Urothelium cell line (cell line): ENCODE results near the gene GALNS.
"Not testable (repeated sequence)": the region's sequence is repeated elsewhere in the genome, so short reads cannot be mapped to it uniquely, and the experiment has no call there.

ENCODE experiments used
- DNase-seq: peaks from one replicate; pipeline ENCODE4 v3.0.0; 2011; ENCODE audit warnings: low spot score, mixed read lengths
- FAIRE-seq: peaks from 2 replicates; lab custom pipeline; 2011; peaks lifted over from hg19 to GRCh38; lab: Jason Lieb, UNC

GALNS gene

GRCh38 chr16:88856828-88857727, at the start of gene GALNS, which contains the start of gene TRAPPC2L:
Gene GALNS (minus strand): TSS chr16:88856947. CDS start chr16:88856877, 70 bp downstream.
Gene TRAPPC2L (plus strand): TSS chr16:88857127. CDS start chr16:88857151, 24 bp downstream.
- peak; percentile 99 for FAIRE-seq
- peak; percentile 100 for DNase-seq

GRCh38 chr16:88906020-88906419, 49.3 kb upstream of the GALNS start:
- DNase-seq: no peak
- FAIRE-seq: no peak

DNA sequence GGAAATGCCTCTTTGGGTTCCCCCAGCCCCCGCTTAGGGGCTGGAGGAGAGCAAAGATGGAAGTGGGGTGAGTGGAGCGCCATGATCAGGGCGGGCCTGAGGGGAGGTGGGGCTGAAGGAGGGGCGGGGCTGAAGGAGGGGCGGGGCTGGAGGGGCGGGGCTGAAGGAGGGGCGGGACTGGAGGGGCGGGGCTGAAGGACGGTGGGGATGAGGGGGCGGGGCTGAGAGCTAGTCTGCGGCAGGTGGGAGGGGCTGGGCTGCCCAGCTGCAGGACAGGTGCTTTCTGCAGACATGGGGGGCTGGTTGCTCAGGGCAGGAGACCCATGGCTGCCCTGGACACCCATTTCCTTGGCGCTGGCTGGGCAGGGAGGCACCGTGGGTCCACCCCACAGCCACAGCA, 48.8 kb upstream of the GALNS start:
- DNase-seq: peak; percentile 55

GRCh38 chr16:88904676-88905365, 48.1 kb upstream of the GALNS start:
- DNase-seq: no peak
- FAIRE-seq: no peak

More for the DNA sequence above, 48.8 kb upstream of the GALNS start:
- no peak for FAIRE-seq

DNA sequence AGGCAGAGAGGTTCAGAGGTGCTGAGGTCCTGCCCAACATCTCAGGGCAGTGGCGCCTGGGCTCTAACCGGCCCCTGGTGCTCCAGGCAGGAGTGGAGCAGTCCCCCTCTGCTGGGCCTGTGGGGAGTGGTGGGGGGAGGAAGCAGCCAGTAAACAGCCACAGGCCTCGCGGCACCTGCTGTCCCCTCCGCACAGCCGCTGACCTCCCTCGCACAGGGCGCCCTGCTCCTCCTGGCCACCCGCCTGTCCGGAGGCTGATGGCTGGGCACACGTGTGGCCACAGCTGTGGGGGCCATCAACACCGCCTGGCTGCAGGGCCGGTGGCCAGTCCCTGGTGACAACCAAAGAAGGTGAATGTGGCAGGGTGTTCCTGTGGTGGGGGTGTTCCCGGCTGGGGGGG, 46.5 kb upstream of the GALNS start:
- no peak for DNase-seq
- no peak for FAIRE-seq

GRCh38 chr16:88902744-88903143, 46.0 kb upstream of the GALNS start:
- FAIRE-seq: no peak
- no peak for DNase-seq

DNA sequence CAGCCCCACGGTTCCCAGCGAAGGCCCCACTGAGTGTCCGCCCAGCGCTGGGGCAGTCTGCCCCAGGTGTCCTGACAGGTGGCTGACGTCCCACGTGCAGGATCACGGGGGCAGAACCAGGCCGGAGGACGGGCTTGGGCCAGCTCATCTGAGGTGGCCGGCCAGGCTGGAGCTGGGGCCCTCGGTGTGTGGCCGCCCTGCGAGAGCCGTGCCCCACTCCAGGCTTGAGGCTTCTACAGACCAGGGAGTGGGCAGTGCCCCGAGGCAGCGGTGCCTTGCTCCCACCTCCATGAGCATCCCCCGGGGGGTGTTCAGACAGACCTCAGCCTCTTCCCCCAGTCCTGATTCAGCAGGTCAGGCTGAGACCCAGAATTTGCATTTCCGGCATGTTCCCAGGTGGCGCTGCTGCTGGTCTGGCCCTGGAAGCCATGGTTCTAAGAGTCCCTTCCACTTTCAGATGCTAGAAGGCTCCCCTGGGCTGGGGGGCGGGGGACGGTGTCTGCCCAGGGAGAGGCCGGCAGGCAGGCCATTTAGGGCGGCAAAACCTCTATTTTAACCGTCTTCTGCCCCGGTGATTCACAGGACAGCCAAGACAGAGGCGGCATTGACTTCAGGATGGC, 45.1 kb upstream of the GALNS start:
- FAIRE-seq (no peak), DNase-seq (no peak)

GRCh38 chr16:88900662-88901052, 43.9 kb upstream of the GALNS start:
- FAIRE-seq: no peak
- DNase-seq: no peak

DNA sequence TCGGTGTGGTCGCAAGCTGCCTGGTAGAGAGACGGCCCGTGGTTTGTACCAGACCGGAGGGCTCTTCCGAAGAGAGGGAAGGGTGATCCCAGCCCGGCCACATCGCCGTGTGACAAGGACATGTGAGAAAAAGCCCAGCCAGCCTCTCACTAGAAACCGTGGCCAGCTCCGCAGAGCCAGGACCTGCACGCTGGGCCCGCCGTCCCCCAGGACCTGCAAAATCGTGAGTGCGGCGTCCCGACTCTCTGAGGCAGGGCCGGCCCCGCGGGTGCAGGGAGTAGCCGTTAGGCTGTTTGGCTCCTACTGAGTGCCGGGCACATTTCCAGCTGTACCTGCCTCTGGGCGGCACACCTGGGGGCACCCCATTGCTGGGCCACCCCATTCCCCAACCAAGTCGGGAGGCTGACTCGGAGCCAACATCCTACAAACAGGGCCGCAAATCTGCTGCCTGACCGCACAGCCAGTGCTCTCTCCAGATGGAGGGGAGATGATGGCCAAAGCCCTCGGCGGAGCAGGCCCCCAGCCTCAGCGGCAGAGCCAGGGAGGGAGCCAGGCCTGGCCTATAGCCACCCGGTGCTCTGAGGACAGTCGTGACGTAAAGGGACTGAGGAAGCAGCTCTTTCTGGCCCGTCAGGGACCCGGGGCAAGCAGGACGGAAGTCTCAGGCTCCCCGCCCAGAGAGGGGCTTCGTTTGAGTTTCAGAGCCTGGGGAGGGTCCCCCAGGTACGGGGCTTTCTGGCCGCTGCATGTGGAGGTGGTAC, 43.3 kb upstream of the GALNS start:
- FAIRE-seq: no peak

GRCh38 chr16:88897696-88898425, 41.1 kb upstream of the GALNS start:
- FAIRE-seq (no peak), DNase-seq (no peak)

More for the DNA sequence above, 43.3 kb upstream of the GALNS start:
- DNase-seq: no peak

GRCh38 chr16:88896238-88897070, 39.7 kb upstream of the GALNS start:
- no peak for DNase-seq
- no peak for FAIRE-seq

DNA sequence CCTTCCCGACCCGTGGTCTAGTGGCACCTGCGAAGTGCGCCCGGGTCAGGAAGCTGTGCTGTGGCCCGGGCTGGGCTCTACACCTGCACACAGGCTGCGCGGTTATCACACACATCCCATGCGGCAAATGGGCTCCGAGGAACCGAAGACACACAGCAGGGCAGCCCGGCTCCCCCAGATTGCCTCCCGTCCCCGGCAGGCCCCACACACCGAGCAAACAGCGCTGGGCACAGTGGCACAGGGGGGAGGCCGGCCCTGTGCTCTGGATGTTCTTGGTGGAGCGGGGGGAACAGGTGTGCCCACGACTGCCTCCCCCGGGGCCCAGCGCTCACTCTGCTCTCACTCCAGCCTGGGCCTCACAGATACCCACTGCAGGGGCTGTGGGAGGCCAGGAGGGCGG, 38.6 kb upstream of the GALNS start:
- no peak for FAIRE-seq
- DNase-seq: no peak

DNA sequence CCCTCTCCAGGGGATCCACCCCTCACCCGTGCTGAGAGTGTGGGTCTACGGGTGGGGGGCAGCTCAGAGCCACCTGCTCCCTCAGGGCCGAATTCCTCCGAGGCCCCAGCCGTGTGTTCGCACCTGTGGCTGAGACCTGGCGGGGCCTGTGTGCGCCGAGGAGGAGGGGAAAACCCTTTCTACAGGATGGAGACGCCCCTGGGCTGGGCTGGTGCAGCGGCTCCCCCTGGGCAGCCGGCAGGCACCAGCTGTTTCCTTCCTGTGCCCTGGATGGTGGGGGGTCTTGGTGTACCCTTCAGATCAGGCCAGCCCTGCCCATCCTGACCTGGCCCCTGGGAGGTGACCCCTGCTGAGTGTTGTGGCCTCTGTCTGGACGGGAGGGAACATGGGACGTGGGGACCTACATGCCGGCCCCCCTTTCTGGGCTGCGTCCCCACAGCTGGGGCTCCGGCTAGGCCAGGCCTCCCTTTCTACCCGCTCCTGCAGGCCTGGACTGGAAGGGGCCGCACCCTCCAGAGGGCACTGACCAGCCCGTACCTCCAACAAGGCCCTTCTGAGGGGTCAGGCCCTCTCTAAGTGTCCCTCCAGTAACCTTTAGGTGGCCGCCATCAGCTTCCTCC, 38.0 kb upstream of the GALNS start:
- no peak for DNase-seq
- FAIRE-seq: no peak

GRCh38 chr16:88894266-88894665, 37.5 kb upstream of the GALNS start:
- not testable (repeated sequence) for DNase-seq, FAIRE-seq

GRCh38 chr16:88893127-88893968, 36.6 kb upstream of the GALNS start:
- FAIRE-seq (no peak), DNase-seq (no peak)

DNA sequence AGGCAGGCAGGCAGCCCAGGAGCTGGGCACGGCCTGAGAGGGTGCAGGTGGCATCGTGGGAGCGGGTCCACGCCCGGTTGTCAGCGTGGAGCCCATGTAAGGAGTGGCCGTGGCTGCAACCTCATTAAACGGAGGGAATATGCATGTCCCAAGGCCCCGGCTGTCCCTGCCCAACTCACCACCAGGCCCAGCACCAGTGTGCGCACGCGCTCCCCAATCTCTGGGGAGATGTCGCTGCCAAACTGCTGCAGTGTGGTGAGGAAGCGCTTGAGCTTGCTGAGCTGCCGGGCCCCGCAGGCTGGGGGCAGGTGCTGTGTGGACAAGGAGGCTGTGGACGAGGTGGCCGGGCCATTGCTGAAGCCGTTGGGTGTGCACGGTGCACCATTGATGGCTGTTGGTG, 35.3 kb upstream of the GALNS start:
- no peak for DNase-seq
- FAIRE-seq: no peak

- peak; percentile 44 for FAIRE-seq
- peak; percentile 32 for DNase-seq
Observed at GRCh38 chr16:88891083-88891482, 34.3 kb upstream of the GALNS start.
